Right renal cortex interstitium (tissue), 3 donors: ENCODE results near the gene TNFSF4. TPM values are rescaled to one million over a fixed set of nuclear protein-coding genes. Genes with fewer than 3 reads are reported as not detected.
"Not testable (repeated sequence)": the region's sequence is repeated elsewhere in the genome, so short reads cannot be mapped to it uniquely, and the experiment has no call there.

Experiments used
- DNase-seq, 3 donors: peaks; one replicate each; pipeline ENCODE4 v3.0.0-alpha.2; 2013; ENCODE audit warnings: low read depth in 3 of 3, low spot score in 2 of 3
- polyA plus RNA-seq, 3 donors: library from polyadenylated mRNA; unstranded; fragments of 120-200 nt; gene quantifications; one replicate each; pipeline ENCODE4 v1.2.1, GENCODE V29; 2013; ENCODE audit not compliant: insufficient read length in 3 of 3

TNFSF4 gene
- polyA plus RNA-seq, 3 donors = 1.7 to 2.2 (median 2.0) TPM

DNA sequence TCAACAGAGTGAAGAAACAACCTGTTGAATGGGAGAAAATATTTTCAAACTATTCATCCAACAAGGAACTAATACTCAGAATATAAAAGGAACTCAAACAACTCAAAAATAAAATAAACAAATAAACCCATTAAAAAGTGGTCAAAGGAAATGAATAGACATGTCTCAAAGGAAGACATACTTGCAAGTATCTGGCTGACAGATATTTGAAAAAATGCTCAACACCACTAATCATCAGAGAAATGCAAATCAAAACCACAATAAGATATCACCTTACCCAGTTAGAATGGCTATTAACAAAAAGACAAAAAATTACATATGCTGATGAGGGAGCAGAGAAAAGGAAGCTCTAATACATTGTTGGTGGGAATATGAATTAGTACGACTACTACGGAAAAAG is 38.2 kb downstream of the TNFSF4 start:
- no peak for DNase-seq

- no peak for DNase-seq
These were observed 42.4 kb downstream of the TNFSF4 start for GRCh38 chr1:173164686-173165085.

GRCh38 chr1:173164178-173164577 is 43.0 kb downstream of the TNFSF4 start:
- DNase-seq = no peak

GRCh38 chr1:173163222-173163621 is 43.9 kb downstream of the TNFSF4 start:
- DNase-seq = no peak

GRCh38 chr1:173162601-173163000 is 44.5 kb downstream of the TNFSF4 start:
- no peak for DNase-seq

DNA sequence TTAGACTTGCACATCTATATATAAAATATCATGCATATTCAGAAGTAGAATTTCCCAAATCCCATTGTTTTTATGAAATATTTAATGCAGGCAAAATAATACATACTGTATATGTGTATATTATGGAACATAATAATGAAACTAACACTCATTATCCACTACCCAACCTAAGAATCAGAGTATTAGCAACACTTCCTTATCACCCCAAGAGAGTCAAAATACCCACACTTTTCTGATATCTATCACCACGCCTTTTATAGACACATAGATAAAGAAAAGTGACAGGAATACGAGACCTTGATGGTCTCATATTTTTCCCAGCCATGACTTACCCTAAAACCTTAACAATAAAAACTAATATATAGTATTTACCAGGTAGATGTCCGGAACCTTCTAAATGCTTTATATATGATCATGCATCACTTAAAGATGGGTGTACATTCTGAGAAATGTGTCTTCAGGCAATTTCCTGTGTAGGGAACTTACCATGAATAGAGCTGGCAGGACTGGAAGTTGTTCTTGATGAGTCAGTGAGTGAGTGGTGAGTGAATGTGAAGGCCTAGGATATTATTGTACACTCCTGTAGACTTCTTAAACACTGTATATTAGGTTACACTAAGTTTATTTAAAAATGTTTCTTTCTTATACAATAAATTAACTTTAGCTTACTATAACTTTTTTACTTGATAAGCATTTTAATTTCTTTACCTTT is 45.5 kb downstream of the TNFSF4 start:
- DNase-seq = no peak

GRCh38 chr1:173153964-173154363 is 53.2 kb downstream of the TNFSF4 start:
- DNase-seq = not testable (repeated sequence)

DNA sequence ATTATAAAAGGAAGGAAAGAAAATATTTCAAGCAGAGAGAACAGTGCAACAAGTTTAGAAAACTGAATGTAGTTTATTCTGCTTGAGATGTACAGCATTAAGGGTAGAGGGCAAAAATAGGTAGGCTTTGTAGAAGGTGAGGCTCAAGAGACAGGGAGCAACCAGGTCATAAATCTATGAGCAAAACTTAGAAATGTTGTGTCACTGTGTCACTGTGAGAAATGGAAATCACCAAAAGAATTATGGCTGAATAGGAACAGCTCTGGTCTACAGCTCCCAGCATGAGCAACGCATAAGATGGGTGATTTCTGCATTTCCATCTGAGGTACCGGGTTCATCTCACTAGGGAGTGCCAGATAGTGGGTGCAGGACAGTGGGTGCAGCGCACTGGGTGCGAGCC is 53.6 kb downstream of the TNFSF4 start:
- no peak for DNase-seq

DNA sequence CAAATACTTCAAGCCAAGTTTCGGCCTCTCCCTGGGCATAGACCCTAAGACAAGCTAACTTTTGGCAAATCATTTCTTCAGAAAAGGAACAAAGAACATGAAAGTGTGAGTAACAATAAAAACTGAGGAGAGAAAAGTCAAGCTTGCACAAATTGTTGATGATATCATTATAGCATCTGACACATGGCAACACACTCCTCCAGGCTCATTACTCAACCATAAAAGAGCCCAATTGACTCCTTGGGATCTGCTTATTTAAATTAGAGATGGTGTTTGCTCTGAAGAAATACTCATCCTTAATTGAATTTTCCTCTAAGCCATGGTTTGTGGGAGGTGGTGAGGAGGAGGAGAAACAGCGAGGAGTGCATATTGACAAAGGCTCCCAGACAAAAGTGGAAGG is 54.5 kb downstream of the TNFSF4 start:
- DNase-seq = no peak

- no peak for DNase-seq
These were observed 56.3 kb downstream of the TNFSF4 start for GRCh38 chr1:173150795-173151194.

- no peak for DNase-seq
These were observed 57.2 kb downstream of the TNFSF4 start for GRCh38 chr1:173149887-173150286.

DNA sequence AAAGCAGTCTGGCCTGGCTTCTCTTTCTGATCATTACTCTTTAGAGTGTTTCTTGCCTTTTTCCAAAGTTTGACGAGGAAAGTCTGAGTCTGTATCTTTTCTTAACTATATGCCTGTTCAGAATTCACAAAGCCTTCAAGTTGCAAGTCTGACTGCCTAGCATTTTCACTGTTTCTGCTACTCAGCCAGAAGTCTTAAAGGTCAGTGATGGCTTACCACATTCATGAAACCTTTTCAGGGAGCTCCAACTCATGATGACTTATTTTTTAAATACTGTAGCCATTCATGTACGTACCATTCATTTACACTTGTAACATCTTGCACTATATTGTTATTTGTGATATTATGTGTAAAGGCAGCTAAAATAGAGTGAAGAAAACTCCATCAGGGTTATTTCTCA is 58.2 kb downstream of the TNFSF4 start:
- DNase-seq = no peak

GRCh38 chr1:173148545-173148944 is 58.6 kb downstream of the TNFSF4 start:
- no peak for DNase-seq

DNA sequence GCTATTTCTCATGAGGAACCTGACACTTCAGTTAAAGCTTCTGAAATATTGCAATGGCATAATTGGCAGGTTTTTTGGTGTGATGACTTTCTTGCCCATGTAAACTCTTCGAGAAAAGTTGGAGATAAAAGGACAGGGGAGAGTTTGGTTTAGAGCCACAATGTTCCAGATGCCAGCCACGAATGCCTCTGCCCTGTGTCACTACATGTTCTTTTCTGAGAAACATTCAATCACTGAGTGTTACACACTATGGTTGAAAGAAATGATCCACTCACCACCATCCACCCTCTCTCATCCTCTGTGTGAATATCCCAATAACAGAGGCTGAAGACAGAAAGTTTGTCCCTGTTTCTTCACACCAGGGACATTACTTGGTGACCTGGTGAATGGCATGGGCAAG is 66.4 kb downstream of the TNFSF4 start:
- DNase-seq = no peak

GRCh38 chr1:173139706-173140105 is 67.4 kb downstream of the TNFSF4 start:
- no peak for DNase-seq

DNA sequence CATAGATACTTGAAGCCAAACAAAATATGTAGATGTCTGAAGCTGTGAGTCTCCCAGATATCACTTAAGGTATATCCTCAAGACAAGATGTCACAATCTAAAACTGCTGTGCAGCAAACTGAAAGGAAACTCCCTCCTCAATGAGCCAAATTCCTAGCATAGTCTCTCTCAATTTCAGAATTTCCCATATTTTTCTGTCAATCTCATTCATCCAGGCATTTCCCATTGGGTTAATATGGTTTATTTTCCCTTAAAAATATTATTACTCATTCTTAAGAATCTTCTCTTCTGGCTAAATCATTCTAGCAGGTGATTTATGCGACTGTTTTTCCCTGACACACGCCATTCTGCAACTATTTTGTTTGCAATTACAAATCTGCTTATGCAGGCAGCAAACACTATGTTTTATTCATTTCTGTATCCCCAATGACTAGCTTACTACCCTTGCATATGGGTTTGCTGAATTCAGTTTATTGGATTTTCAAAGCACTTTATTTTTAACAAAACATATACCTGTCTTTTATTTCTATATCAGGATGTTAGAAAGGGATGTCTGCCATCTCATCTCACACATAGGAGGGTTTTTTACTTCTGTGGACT is 69.9 kb downstream of the TNFSF4 start:
- no peak for DNase-seq

- no peak for DNase-seq
These were observed 72.3 kb downstream of the TNFSF4 start for GRCh38 chr1:173134800-173135199.

DNA sequence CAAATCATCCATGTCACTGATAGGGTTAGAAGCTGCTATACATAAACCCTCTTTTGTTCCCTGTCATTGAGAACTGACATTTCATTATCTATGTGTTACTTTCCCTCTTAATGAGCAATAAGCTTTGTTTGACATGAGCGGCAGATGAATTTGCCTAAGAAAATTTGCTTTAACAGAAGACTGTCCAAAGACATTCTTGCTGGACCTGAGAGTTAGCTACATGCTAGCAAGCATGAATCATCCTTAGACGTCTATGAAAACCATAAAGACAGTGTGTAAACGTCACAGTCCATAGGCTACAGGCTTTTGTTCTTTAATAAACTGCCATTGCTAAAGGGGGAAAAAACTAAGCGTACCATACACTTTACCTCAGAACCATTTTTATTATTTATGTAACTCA is 73.1 kb downstream of the TNFSF4 start:
- DNase-seq = no peak

Other genes with a start within 250 kb of the TNFSF4 start
- under 1 TPM; 0.08 to 0.23 (median 0.10) TPM for gene TNFSF18, start 156.4 kb downstream of the TNFSF4 start, polyA plus RNA-seq